Activated naive CD8-positive, alpha-beta T cell treated with anti-CD3 and anti-CD28 coated beads, Interleukin-2, amount 50 U/mL, for 24 hours (primary cell): ENCODE data around the gene GGTLC1.
"Not testable (repeated sequence)": the region's sequence is repeated elsewhere in the genome, so short reads cannot be mapped to it uniquely, and the experiment has no call there.

Experiments used
- ATAC-seq: fragments of 150-1000 bp; cut with Tn5 transposase; one replicate; pipeline ENCODE4 v1.10.0; 2021
- DNase-seq: peaks from one replicate; pipeline ENCODE4 v3.0.0; 2021
- H3K27ac Mint-ChIP-seq: one replicate; pipeline ENCODE4 v1.8.0; 2021; ENCODE audit warnings: mild to moderate bottlenecking, mixed read lengths
- H3K27me3 Mint-ChIP-seq: one replicate; pipeline ENCODE4 v1.8.0; 2021; ENCODE audit warnings: mixed read lengths
- H3K36me3 Mint-ChIP-seq: one replicate; pipeline ENCODE4 v1.8.0; 2021; ENCODE audit warnings: low read depth, mixed read lengths
- H3K4me1 Mint-ChIP-seq: one replicate; pipeline ENCODE4 v1.8.0; 2021; ENCODE audit warnings: mixed read lengths
- H3K4me3 Mint-ChIP-seq: one replicate; pipeline ENCODE4 v1.8.0; 2021; ENCODE audit warnings: mild to moderate bottlenecking, moderate library complexity, mixed read lengths
- H3K9me3 Mint-ChIP-seq: one replicate; pipeline ENCODE4 v1.8.0; 2021; ENCODE audit warnings: mixed read lengths

The GGTLC1 gene

GRCh38 chr20:23985066-23985789 is 3.4 kb downstream of the GGTLC1 start:
- not testable (repeated sequence) for H3K4me3 Mint-ChIP-seq, DNase-seq

GRCh38 chr20:23984476-23985023 is 4.0 kb downstream of the GGTLC1 start:
- H3K4me3 Mint-ChIP-seq, H3K9me3 Mint-ChIP-seq, H3K27ac Mint-ChIP-seq, ATAC-seq, H3K27me3 Mint-ChIP-seq, H3K4me1 Mint-ChIP-seq, DNase-seq, H3K36me3 Mint-ChIP-seq: not testable (repeated sequence)

More at GRCh38 chr20:23985066-23985789, 3.4 kb downstream of the GGTLC1 start:
- H3K9me3 Mint-ChIP-seq, H3K36me3 Mint-ChIP-seq, H3K4me1 Mint-ChIP-seq, H3K27me3 Mint-ChIP-seq, ATAC-seq, H3K27ac Mint-ChIP-seq: not testable (repeated sequence)

GRCh38 chr20:23982112-23983018 is 6.2 kb downstream of the GGTLC1 start:
- not testable (repeated sequence) for H3K27me3 Mint-ChIP-seq, H3K4me1 Mint-ChIP-seq, H3K27ac Mint-ChIP-seq, ATAC-seq, H3K9me3 Mint-ChIP-seq, H3K36me3 Mint-ChIP-seq, H3K4me3 Mint-ChIP-seq, DNase-seq

GRCh38 chr20:23981526-23981925 is 7.1 kb downstream of the GGTLC1 start:
- not testable (repeated sequence) for H3K4me3 Mint-ChIP-seq, H3K9me3 Mint-ChIP-seq, H3K27me3 Mint-ChIP-seq, H3K36me3 Mint-ChIP-seq, H3K27ac Mint-ChIP-seq, H3K4me1 Mint-ChIP-seq, ATAC-seq, DNase-seq

- H3K9me3 Mint-ChIP-seq, H3K27ac Mint-ChIP-seq, H3K36me3 Mint-ChIP-seq, H3K4me3 Mint-ChIP-seq, H3K27me3 Mint-ChIP-seq, ATAC-seq, DNase-seq, H3K4me1 Mint-ChIP-seq: not testable (repeated sequence)
Observed at GRCh38 chr20:23981014-23981413, 7.6 kb downstream of the GGTLC1 start.

- H3K27ac Mint-ChIP-seq, H3K4me1 Mint-ChIP-seq, H3K4me3 Mint-ChIP-seq, DNase-seq, H3K9me3 Mint-ChIP-seq, H3K27me3 Mint-ChIP-seq, H3K36me3 Mint-ChIP-seq, ATAC-seq: not testable (repeated sequence)
Observed at GRCh38 chr20:23979899-23980811, 8.4 kb downstream of the GGTLC1 start.

- not testable (repeated sequence) for ATAC-seq, H3K4me1 Mint-ChIP-seq, H3K4me3 Mint-ChIP-seq, DNase-seq, H3K9me3 Mint-ChIP-seq, H3K27ac Mint-ChIP-seq, H3K27me3 Mint-ChIP-seq, H3K36me3 Mint-ChIP-seq
Observed at GRCh38 chr20:23979380-23979779, 9.2 kb downstream of the GGTLC1 start.

- H3K9me3 Mint-ChIP-seq, H3K4me3 Mint-ChIP-seq, ATAC-seq, DNase-seq, H3K36me3 Mint-ChIP-seq, H3K27me3 Mint-ChIP-seq, H3K4me1 Mint-ChIP-seq, H3K27ac Mint-ChIP-seq: not testable (repeated sequence)
Observed at GRCh38 chr20:23978457-23978856, 10.1 kb downstream of the GGTLC1 start.

- DNase-seq = no peak
- Mint-ChIP-seq H3K9me3 (no peaks in the 10 kb centered on the region), H3K27ac (no peak overlapping the region), H3K27me3 (no peaks in the 10 kb centered on the region), H3K36me3 (no peaks in the 10 kb centered on the region), H3K4me3 (no peak overlapping the region), H3K4me1 (no peaks in the 10 kb centered on the region)
- no peak for ATAC-seq
Observed at GRCh38 chr20:23974966-23975365, 13.6 kb downstream of the GGTLC1 start.

- no peaks in the 10 kb centered on the region for H3K36me3 Mint-ChIP-seq
- H3K4me3 Mint-ChIP-seq = no peak overlapping the region
- no peaks in the 10 kb centered on the region for H3K4me1 Mint-ChIP-seq
- no peak overlapping the region for H3K27ac Mint-ChIP-seq
- DNase-seq (no peak), ATAC-seq (no peak)
- H3K9me3 Mint-ChIP-seq = peaks cover 3% of the 10 kb centered on the region
- H3K27me3 Mint-ChIP-seq = no peaks in the 10 kb centered on the region
Observed at GRCh38 chr20:23971310-23971709, 17.3 kb downstream of the GGTLC1 start.

GRCh38 chr20:23970049-23970448 is 18.5 kb downstream of the GGTLC1 start:
- H3K36me3 Mint-ChIP-seq = no peaks in the 10 kb centered on the region
- no peak overlapping the region for H3K27ac Mint-ChIP-seq
- H3K9me3 Mint-ChIP-seq = peaks cover 4% of the 10 kb centered on the region
- no peaks in the 10 kb centered on the region for H3K4me1 Mint-ChIP-seq
- DNase-seq (no peak), ATAC-seq (peak; percentile 28)
- H3K27me3 Mint-ChIP-seq = no peaks in the 10 kb centered on the region
- H3K4me3 Mint-ChIP-seq = no peak overlapping the region

- H3K27me3 Mint-ChIP-seq = no peaks in the 10 kb centered on the region
- H3K36me3 Mint-ChIP-seq = no peaks in the 10 kb centered on the region
- H3K4me1 Mint-ChIP-seq = no peaks in the 10 kb centered on the region
- no peak overlapping the region for H3K27ac Mint-ChIP-seq
- no peak overlapping the region for H3K4me3 Mint-ChIP-seq
- DNase-seq (no peak), ATAC-seq (no peak)
- peaks cover 8% of the 10 kb centered on the region for H3K9me3 Mint-ChIP-seq
Observed at GRCh38 chr20:23967616-23967979, 21.0 kb downstream of the GGTLC1 start.

- Mint-ChIP-seq H3K9me3 (peaks cover 8% of the 10 kb centered on the region), H3K36me3 (no peaks in the 10 kb centered on the region), H3K27me3 (no peaks in the 10 kb centered on the region), H3K4me3 (no peak overlapping the region), H3K27ac (no peak overlapping the region), H3K4me1 (no peaks in the 10 kb centered on the region)
- DNase-seq (no peak), ATAC-seq (no peak)
Observed at GRCh38 chr20:23966927-23967615, 21.5 kb downstream of the GGTLC1 start.

- Mint-ChIP-seq H3K27me3 (no peaks in the 10 kb centered on the region), H3K9me3 (peaks cover 8% of the 10 kb centered on the region), H3K36me3 (no peaks in the 10 kb centered on the region), H3K27ac (no peak overlapping the region), H3K4me1 (no peaks in the 10 kb centered on the region), H3K4me3 (no peak overlapping the region)
- DNase-seq (no peak), ATAC-seq (no peak)
Observed at GRCh38 chr20:23966298-23966697, 22.3 kb downstream of the GGTLC1 start.
